SHP77 (cell line): ENCODE results near the gene FOXD4L3.
"Not testable (repeated sequence)": the region's sequence is repeated elsewhere in the genome, so short reads cannot be mapped to it uniquely, and the experiment has no call there.

ENCODE experiments used
- DNase-seq, 2 experiments: peaks; one replicate each; lab custom pipeline; 2025; lab: John Stamatoyannopoulos, UW

FOXD4L3 gene

GRCh38 chr9:68351689-68352088 lies 49.0 kb downstream of the FOXD4L3 start:
- not testable (repeated sequence) for DNase-seq
